ENCODE results near the gene KIF3B.
A peak's percentile ranks its signal among the peaks of the same experiment; 100 is the strongest.

Gene KIF3B
- total RNA-seq: 42.5 to 56.7 (median 43.7) reads per million in 3 donors

DNA sequence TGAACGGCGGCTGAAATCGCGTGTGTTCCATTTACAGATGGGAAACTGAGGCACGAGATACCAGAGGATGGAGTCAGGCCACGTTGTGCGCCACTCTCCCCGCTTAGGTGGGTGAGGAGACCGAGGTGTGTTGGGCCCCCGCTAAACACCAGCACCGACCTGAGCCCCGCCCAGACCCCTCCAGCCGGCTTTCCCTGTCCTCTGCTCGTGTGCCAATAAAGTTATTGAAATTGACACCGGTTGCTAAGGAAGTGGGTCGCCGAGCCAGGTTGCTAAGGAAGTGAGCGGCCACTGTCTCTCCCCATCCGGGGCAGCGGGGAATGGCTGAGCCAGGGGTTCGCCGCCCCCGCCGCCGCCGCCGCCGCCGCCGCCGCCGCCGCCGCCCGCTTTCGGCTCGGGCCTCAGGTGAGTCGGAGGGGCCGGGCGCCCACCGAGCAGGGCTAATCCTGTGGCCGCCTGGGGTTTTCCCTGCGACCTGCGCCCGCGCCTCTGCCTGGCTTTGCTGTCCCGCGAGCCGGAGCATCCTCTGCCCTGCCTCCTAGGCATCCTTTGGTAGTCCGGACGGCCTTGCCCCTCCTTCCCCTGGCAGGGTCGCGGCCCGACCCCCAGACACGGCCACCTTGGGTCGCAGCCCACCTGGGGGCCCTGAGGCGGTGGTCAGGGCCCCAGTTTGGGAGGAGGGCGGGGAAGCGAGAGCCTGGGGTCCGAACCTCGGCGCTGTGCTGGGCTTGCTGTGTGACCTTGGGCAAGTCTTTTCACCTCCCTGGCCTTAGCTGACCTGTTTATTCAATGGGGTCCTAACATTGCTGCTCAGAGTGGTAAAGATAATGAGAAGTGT lies at the start of gene KIF3B:
Gene KIF3B, plus strand, starts transcription at position 291 of the 838 bp plus-strand sequence. CDS start 32,127 bp downstream, outside the sequence.
- DNase-seq: peak; percentile 76 to 86 (median 82)
- no peaks in the 10 kb centered on the region for H3K9me3 ChIP-seq (ENCODE audit: control insufficient read depth, low read length)
- no peaks in the 10 kb centered on the region for H3K36me3 ChIP-seq (ENCODE audit: control insufficient read depth, insufficient read depth, low read length)
- peak within 1 kb of the TSS; percentile 86 for H3K27ac ChIP-seq (ENCODE audit: insufficient read depth, low read length, poor library complexity, severe bottlenecking)
- no peaks in the 10 kb centered on the region for H3K27me3 ChIP-seq (replicated peaks; ENCODE audit: control insufficient read depth, insufficient read depth, low read length, poor library complexity, severe bottlenecking)
- peak within 1 kb of the TSS; percentile 85 for H3K4me3 ChIP-seq (ENCODE audit: insufficient read depth, low read depth, low read length, poor library complexity, severe bottlenecking)
- no peaks in the 10 kb centered on the region for H3K4me1 ChIP-seq (ENCODE audit: control insufficient read depth, insufficient read depth, low read length, poor library complexity, severe bottlenecking)

DNA sequence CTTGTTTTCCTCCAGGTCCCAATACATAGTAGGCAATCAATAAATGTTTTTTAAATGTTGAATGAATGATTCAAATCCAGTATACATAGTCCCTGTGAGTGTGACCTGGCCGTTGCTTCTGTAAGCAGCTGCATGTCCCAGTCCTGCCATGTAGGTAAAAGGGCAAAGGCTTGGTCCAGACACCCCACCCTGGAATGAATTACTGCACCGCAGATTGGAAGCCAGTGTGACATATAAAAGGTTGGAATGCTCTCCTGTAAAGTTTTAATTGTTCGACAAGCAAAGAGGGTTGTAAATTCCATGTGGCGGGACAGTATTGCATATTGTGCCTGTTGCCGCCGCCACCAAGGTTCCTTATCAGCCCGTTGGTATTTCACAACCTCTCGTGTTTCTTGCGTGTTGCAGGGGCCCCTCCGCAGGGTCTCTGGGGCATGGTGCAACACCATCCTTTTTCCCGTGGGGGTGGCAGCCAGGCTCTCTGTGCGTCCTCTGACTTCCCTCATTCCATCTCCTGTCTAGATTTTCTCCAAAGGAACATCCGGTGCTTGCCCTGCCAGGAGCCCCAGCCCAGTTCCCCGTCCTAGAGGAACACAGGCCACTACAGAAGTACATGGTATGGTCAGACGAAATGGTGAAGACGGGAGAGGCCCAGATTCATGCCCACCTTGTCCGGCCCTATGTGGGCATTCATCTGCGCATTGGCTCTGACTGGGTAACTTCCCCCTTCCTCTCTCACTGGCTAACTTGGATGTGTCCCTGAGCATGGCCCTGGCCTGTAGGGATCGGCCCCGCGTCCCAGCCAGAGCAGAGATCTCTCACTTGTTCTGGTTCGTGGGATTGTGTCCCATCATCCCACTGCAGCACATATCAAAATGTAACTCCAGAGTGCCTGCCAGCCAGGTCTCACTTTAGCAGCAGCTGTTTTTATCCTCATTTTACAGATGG lies 49.4 kb upstream of the KIF3B start:
- Histone ChIP-seq H3K4me3 (ENCODE audit: insufficient read depth, low read depth, low read length, poor library complexity, severe bottlenecking) (no peak overlapping the region), H3K4me1 (ENCODE audit: control insufficient read depth, insufficient read depth, low read length, poor library complexity, severe bottlenecking) (peaks cover 14% of the 10 kb centered on the region), H3K36me3 (ENCODE audit: control insufficient read depth, insufficient read depth, low read length) (peaks cover 23% of the 10 kb centered on the region), H3K27ac (ENCODE audit: insufficient read depth, low read length, poor library complexity, severe bottlenecking) (no peak overlapping the region), H3K27me3 (replicated peaks; ENCODE audit: control insufficient read depth, insufficient read depth, low read length, poor library complexity, severe bottlenecking) (no peaks in the 10 kb centered on the region), H3K9me3 (ENCODE audit: control insufficient read depth, low read length) (no peaks in the 10 kb centered on the region)
- no peak for DNase-seq

GRCh38 chr20:32229251-32229747 lies 48.2 kb upstream of the KIF3B start:
- Histone ChIP-seq H3K27me3 (replicated peaks; ENCODE audit: control insufficient read depth, insufficient read depth, low read length, poor library complexity, severe bottlenecking) (no peaks in the 10 kb centered on the region), H3K9me3 (ENCODE audit: control insufficient read depth, low read length) (no peaks in the 10 kb centered on the region), H3K4me1 (ENCODE audit: control insufficient read depth, insufficient read depth, low read length, poor library complexity, severe bottlenecking) (peaks cover 15% of the 10 kb centered on the region), H3K36me3 (ENCODE audit: control insufficient read depth, insufficient read depth, low read length) (peaks cover 21% of the 10 kb centered on the region), H3K4me3 (ENCODE audit: insufficient read depth, low read depth, low read length, poor library complexity, severe bottlenecking) (no peak overlapping the region), H3K27ac (ENCODE audit: insufficient read depth, low read length, poor library complexity, severe bottlenecking) (no peak overlapping the region)
- no peak for DNase-seq

DNA sequence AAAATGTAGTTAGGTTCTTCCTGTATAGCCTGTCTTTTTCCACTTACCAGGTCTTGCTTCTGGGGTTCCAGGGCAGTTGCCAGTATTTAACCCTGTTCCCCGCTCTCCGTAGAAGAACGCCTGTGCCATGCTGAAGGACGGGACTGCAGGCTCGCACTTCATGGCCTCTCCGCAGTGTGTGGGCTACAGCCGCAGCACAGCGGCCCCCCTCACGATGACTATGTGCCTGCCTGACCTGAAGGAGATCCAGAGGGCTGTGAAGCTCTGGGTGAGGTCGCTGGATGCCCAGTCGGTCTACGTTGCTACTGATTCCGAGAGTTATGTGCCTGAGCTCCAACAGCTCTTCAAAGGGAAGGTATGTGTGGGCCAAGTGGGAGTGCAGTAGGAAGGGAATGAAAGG lies 46.7 kb upstream of the KIF3B start:
- Histone ChIP-seq H3K27me3 (replicated peaks; ENCODE audit: control insufficient read depth, insufficient read depth, low read length, poor library complexity, severe bottlenecking) (no peaks in the 10 kb centered on the region), H3K9me3 (ENCODE audit: control insufficient read depth, low read length) (no peaks in the 10 kb centered on the region), H3K36me3 (ENCODE audit: control insufficient read depth, insufficient read depth, low read length) (peaks cover 35% of the 10 kb centered on the region), H3K27ac (ENCODE audit: insufficient read depth, low read length, poor library complexity, severe bottlenecking) (no peak overlapping the region), H3K4me1 (ENCODE audit: control insufficient read depth, insufficient read depth, low read length, poor library complexity, severe bottlenecking) (peaks cover 15% of the 10 kb centered on the region), H3K4me3 (ENCODE audit: insufficient read depth, low read depth, low read length, poor library complexity, severe bottlenecking) (no peak overlapping the region)
- no peak for DNase-seq

- H3K4me1 ChIP-seq (ENCODE audit: control insufficient read depth, insufficient read depth, low read length, poor library complexity, severe bottlenecking): peaks cover 15% of the 10 kb centered on the region
- H3K9me3 ChIP-seq (ENCODE audit: control insufficient read depth, low read length): no peaks in the 10 kb centered on the region
- no peak overlapping the region for H3K4me3 ChIP-seq (ENCODE audit: insufficient read depth, low read depth, low read length, poor library complexity, severe bottlenecking)
- peaks cover 37% of the 10 kb centered on the region for H3K36me3 ChIP-seq (ENCODE audit: control insufficient read depth, insufficient read depth, low read length)
- H3K27me3 ChIP-seq (replicated peaks; ENCODE audit: control insufficient read depth, insufficient read depth, low read length, poor library complexity, severe bottlenecking): no peaks in the 10 kb centered on the region
- H3K27ac ChIP-seq (ENCODE audit: insufficient read depth, low read length, poor library complexity, severe bottlenecking): no peak overlapping the region
- no peak for DNase-seq
Observed at GRCh38 chr20:32231245-32231644, 46.2 kb upstream of the KIF3B start.

- Histone ChIP-seq H3K36me3 (ENCODE audit: control insufficient read depth, insufficient read depth, low read length) (peaks cover 36% of the 10 kb centered on the region), H3K4me3 (ENCODE audit: insufficient read depth, low read depth, low read length, poor library complexity, severe bottlenecking) (no peak overlapping the region), H3K27me3 (replicated peaks; ENCODE audit: control insufficient read depth, insufficient read depth, low read length, poor library complexity, severe bottlenecking) (no peaks in the 10 kb centered on the region), H3K27ac (ENCODE audit: insufficient read depth, low read length, poor library complexity, severe bottlenecking) (peak overlapping the region; percentile 59), H3K9me3 (ENCODE audit: control insufficient read depth, low read length) (no peaks in the 10 kb centered on the region), H3K4me1 (ENCODE audit: control insufficient read depth, insufficient read depth, low read length, poor library complexity, severe bottlenecking) (peaks cover 15% of the 10 kb centered on the region)
- peak in 1 of 3 donors; percentile 29 for DNase-seq
Observed at GRCh38 chr20:32231847-32232246, 45.6 kb upstream of the KIF3B start.

DNA sequence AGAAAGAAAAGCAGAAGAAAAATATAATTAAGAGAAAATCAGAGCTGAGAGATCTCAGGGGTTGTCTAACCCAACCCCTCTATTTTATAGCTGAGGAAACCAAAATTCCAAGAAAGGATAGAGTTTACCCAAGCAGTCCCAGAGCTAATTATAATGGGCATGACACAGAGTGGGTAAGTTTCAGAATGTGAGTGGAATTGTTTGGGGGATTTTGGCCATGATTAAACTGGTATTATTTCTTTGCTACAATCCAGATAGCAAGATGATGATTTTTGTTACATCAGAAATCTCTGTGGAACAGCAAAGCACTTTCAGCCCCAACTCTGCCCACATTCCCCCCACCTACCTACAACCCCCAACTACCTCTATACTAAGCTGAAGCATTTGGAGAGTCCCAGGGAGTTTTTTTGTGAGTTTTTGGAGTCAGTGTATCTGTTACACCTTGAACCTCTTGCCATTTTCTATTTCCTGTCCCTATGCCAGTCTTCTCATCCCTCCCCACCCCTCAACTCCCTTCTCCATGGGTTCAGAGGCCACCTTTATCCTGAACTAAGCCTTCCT lies 45.0 kb upstream of the KIF3B start:
- peaks cover 15% of the 10 kb centered on the region for H3K4me1 ChIP-seq (ENCODE audit: control insufficient read depth, insufficient read depth, low read length, poor library complexity, severe bottlenecking)
- H3K27ac ChIP-seq (ENCODE audit: insufficient read depth, low read length, poor library complexity, severe bottlenecking): peak overlapping the region; percentile 59
- H3K9me3 ChIP-seq (ENCODE audit: control insufficient read depth, low read length): no peaks in the 10 kb centered on the region
- no peak for DNase-seq
- peaks cover 34% of the 10 kb centered on the region for H3K36me3 ChIP-seq (ENCODE audit: control insufficient read depth, insufficient read depth, low read length)
- no peak overlapping the region for H3K4me3 ChIP-seq (ENCODE audit: insufficient read depth, low read depth, low read length, poor library complexity, severe bottlenecking)
- H3K27me3 ChIP-seq (replicated peaks; ENCODE audit: control insufficient read depth, insufficient read depth, low read length, poor library complexity, severe bottlenecking): no peaks in the 10 kb centered on the region

GRCh38 chr20:32233286-32233685 lies 44.2 kb upstream of the KIF3B start:
- Histone ChIP-seq H3K36me3 (ENCODE audit: control insufficient read depth, insufficient read depth, low read length) (peaks cover 33% of the 10 kb centered on the region), H3K27ac (ENCODE audit: insufficient read depth, low read length, poor library complexity, severe bottlenecking) (peak overlapping the region; percentile 59), H3K9me3 (ENCODE audit: control insufficient read depth, low read length) (no peaks in the 10 kb centered on the region), H3K4me1 (ENCODE audit: control insufficient read depth, insufficient read depth, low read length, poor library complexity, severe bottlenecking) (peaks cover 15% of the 10 kb centered on the region), H3K27me3 (replicated peaks; ENCODE audit: control insufficient read depth, insufficient read depth, low read length, poor library complexity, severe bottlenecking) (no peaks in the 10 kb centered on the region), H3K4me3 (ENCODE audit: insufficient read depth, low read depth, low read length, poor library complexity, severe bottlenecking) (no peak overlapping the region)
- DNase-seq: no peak

DNA sequence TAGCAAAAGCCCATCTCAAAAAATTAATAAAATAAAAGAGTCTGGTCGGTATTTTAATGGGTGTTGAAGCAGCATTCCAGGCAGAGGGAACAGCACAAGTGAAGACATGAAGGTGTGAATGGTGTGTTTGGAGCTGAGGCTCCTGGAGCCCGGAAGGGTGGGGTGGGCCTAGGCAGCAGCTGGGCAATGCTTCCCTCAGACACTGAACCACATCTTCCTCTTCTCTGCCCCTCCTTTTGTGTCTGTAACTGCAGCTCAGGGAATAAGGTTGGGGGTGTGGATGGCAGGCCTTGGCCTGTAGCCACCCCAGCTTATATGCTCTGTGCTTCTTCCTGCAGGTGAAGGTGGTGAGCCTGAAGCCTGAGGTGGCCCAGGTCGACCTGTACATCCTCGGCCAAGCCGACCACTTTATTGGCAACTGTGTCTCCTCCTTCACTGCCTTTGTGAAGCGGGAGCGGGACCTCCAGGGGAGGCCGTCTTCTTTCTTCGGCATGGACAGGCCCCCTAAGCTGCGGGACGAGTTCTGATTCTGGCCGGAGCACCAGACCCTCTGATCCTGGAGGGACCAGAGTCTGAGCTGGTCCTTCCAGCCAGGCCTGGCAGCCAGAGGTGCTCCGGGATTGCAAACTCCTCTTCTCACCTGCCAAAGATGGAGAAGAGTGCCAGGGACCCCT lies 43.2 kb upstream of the KIF3B start:
- Histone ChIP-seq H3K27me3 (replicated peaks; ENCODE audit: control insufficient read depth, insufficient read depth, low read length, poor library complexity, severe bottlenecking) (no peaks in the 10 kb centered on the region), H3K36me3 (ENCODE audit: control insufficient read depth, insufficient read depth, low read length) (peaks cover 28% of the 10 kb centered on the region), H3K4me3 (ENCODE audit: insufficient read depth, low read depth, low read length, poor library complexity, severe bottlenecking) (no peak overlapping the region), H3K4me1 (ENCODE audit: control insufficient read depth, insufficient read depth, low read length, poor library complexity, severe bottlenecking) (peaks cover 15% of the 10 kb centered on the region), H3K9me3 (ENCODE audit: control insufficient read depth, low read length) (no peaks in the 10 kb centered on the region), H3K27ac (ENCODE audit: insufficient read depth, low read length, poor library complexity, severe bottlenecking) (peak overlapping the region; percentile 30)
- DNase-seq: no peak
